Measurements from ENCODE around the gene SHMT1. TPM values are rescaled to one million over a fixed set of nuclear protein-coding genes. Genes with fewer than 3 reads are reported as not detected.

The SHMT1 gene
- total and polyA plus RNA-seq, 2 donors from 2014 or later: 162 to 241 TPM

DNA sequence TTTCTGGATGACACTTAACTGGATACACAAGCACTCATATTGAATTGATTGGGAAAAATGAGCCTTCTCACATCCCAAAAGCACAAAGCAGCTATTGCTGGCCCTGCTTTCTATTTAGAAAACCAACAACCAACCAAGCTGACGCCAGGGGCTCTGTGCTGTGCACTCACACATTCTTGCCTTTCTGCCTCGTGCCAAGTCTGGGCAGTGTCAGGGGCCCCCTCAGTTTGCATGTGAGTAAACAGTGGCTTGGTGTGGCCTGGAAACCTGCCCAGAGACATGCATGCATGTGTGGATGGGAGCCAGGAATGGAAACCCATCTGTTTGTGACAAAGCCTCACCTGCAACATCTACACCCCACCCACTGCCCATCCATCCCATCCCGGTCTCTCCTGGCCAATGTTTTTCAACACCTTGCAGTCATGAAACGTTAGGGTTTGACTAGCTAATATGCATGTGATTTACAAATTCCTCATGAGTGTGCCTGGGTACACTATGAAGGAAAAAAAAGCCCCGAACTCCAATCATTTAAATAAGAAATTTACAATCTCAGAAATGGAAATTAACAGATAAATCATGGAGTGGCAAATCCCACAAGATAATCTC lies 82.5 kb downstream of the SHMT1 start:
- H3K27me3 ChIP-seq (ENCODE audit: control insufficient read depth, insufficient read depth, low read length): no peaks in the 10 kb centered on the region
- DNase-seq (no peak), FAIRE-seq (no peak)
- no peak overlapping the region for H3K9ac ChIP-seq (ENCODE audit: low read length in 3 of 3)
- no peak overlapping the region for H3K4me3 ChIP-seq (ENCODE audit: low read length in 3 of 3)
- TF ChIP-seq, protein P1, sequence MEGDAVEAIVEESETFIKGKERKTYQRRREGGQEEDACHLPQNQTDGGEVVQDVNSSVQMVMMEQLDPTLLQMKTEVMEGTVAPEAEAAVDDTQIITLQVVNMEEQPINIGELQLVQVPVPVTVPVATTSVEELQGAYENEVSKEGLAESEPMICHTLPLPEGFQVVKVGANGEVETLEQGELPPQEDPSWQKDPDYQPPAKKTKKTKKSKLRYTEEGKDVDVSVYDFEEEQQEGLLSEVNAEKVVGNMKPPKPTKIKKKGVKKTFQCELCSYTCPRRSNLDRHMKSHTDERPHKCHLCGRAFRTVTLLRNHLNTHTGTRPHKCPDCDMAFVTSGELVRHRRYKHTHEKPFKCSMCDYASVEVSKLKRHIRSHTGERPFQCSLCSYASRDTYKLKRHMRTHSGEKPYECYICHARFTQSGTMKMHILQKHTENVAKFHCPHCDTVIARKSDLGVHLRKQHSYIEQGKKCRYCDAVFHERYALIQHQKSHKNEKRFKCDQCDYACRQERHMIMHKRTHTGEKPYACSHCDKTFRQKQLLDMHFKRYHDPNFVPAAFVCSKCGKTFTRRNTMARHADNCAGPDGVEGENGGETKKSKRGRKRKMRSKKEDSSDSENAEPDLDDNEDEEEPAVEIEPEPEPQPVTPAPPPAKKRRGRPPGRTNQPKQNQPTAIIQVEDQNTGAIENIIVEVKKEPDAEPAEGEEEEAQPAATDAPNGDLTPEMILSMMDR (IDR thresholded peaks at IDR 0.05; ENCODE audit: borderline replicate concordance, extremely low read depth, insufficient read depth): no peak
- H3K9me3 ChIP-seq (ENCODE audit: control insufficient read depth in 2 of 3, insufficient read depth in 1 of 3, low read length in 3 of 3): no peaks in the 10 kb centered on the region
- H3K4me1 ChIP-seq (ENCODE audit: control insufficient read depth in 2 of 3, insufficient read depth in 2 of 3, low read depth in 1 of 3, low read length in 3 of 3): no peaks in the 10 kb centered on the region
- no peak overlapping the region for H3K27ac ChIP-seq (ENCODE audit: low read depth in 2 of 2, low read length in 2 of 2)
- H3K36me3 ChIP-seq (ENCODE audit: control insufficient read depth in 2 of 3, insufficient read depth in 3 of 3, low read length in 3 of 3): peaks cover 5 to 51% (median 43%) of the 10 kb centered on the region in 3 donors
- intact Hi-C loops (cut with DNase I): no loop called here

DNA sequence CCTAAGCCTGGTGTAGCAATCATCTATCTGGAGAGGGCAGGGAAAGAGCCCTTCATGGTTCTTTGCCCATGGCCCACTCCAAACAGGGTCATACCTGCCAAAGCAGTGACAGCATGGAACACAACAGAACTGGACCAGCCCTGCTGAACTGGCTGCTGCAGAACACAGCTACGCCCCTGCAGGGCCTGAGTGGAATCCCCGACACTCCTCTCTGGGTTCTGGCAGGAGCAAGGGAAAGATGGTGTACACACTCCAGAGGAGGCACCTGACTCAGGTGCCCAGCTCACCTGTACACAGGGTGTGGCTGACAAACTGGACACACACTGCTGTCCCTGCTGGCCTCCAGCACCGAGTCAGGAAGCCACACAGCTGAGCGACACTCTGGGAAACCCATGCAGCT lies 83.1 kb downstream of the SHMT1 start:
- TF ChIP-seq, protein P1 (IDR thresholded peaks at IDR 0.05; ENCODE audit: borderline replicate concordance, extremely low read depth, insufficient read depth): no peak
- FAIRE-seq (no peak), DNase-seq (no peak)
- no peaks in the 10 kb centered on the region for H3K9me3 ChIP-seq (ENCODE audit: control insufficient read depth in 2 of 3, insufficient read depth in 1 of 3, low read length in 3 of 3)
- H3K4me3 ChIP-seq (ENCODE audit: low read length in 3 of 3): no peak overlapping the region
- no peak overlapping the region for H3K27ac ChIP-seq (ENCODE audit: low read depth in 2 of 2, low read length in 2 of 2)
- no peak overlapping the region for H3K9ac ChIP-seq (ENCODE audit: low read length in 3 of 3)
- H3K27me3 ChIP-seq (ENCODE audit: control insufficient read depth, insufficient read depth, low read length): no peaks in the 10 kb centered on the region
- H3K4me1 ChIP-seq (ENCODE audit: control insufficient read depth in 2 of 3, insufficient read depth in 2 of 3, low read depth in 1 of 3, low read length in 3 of 3): no peaks in the 10 kb centered on the region
- intact Hi-C loops (cut with DNase I): no loop called here
- peaks cover 5 to 46% (median 38%) of the 10 kb centered on the region in 3 donors for H3K36me3 ChIP-seq (ENCODE audit: control insufficient read depth in 2 of 3, insufficient read depth in 3 of 3, low read length in 3 of 3)

- Histone ChIP-seq H3K4me1 (ENCODE audit: control insufficient read depth in 2 of 3, insufficient read depth in 2 of 3, low read depth in 1 of 3, low read length in 3 of 3) (no peaks in the 10 kb centered on the region), H3K9ac (ENCODE audit: low read length in 3 of 3) (no peak overlapping the region), H3K27ac (ENCODE audit: low read depth in 2 of 2, low read length in 2 of 2) (no peak overlapping the region), H3K4me3 (ENCODE audit: low read length in 3 of 3) (no peak overlapping the region), H3K36me3 (ENCODE audit: control insufficient read depth in 2 of 3, insufficient read depth in 3 of 3, low read length in 3 of 3) (peaks cover 5 to 46% (median 33%) of the 10 kb centered on the region in 3 donors), H3K9me3 (ENCODE audit: control insufficient read depth in 2 of 3, insufficient read depth in 1 of 3, low read length in 3 of 3) (no peaks in the 10 kb centered on the region), H3K27me3 (ENCODE audit: control insufficient read depth, insufficient read depth, low read length) (no peaks in the 10 kb centered on the region)
- TF ChIP-seq, protein P1 (IDR thresholded peaks at IDR 0.05; ENCODE audit: borderline replicate concordance, extremely low read depth, insufficient read depth): no peak
- FAIRE-seq (no peak), DNase-seq (no peak)
- intact Hi-C loops (cut with DNase I): no loop called here
These were observed 84.5 kb downstream of the SHMT1 start for GRCh38 chr17:18278867-18279266.

Small RNA genes lying within 50 kb of the gene (microRNA-seq; reads per million reads assigned to microRNA genes)
- not detected for gene MIR6778

Other genes starting within 250 kb of the SHMT1 start
- 94.4 TPM for gene ALKBH5, start 179.7 kb downstream of the SHMT1 start, total RNA-seq
- gene ALKBH5, start 179.7 kb downstream of the SHMT1 start, polyA plus RNA-seq (ENCODE audit: insufficient read depth, low read depth, low replicate concordance): 67.1 TPM
- 13.7 TPM for gene LLGL1, start 137.9 kb downstream of the SHMT1 start, total RNA-seq
- 8.0 TPM for gene LLGL1, start 137.9 kb downstream of the SHMT1 start, polyA plus RNA-seq (ENCODE audit: insufficient read depth, low read depth, low replicate concordance)
- gene FLII, start 104.8 kb downstream of the SHMT1 start, total RNA-seq: 301 TPM
- gene FLII, start 104.8 kb downstream of the SHMT1 start, polyA plus RNA-seq (ENCODE audit: insufficient read depth, low read depth, low replicate concordance): 139 TPM
- 25.3 TPM for gene MIEF2, start 102.9 kb downstream of the SHMT1 start, total RNA-seq
- gene MIEF2, start 102.9 kb downstream of the SHMT1 start, polyA plus RNA-seq (ENCODE audit: insufficient read depth, low read depth, low replicate concordance): 19.3 TPM
- 30.3 TPM for gene TOP3A, start 48.6 kb downstream of the SHMT1 start, total RNA-seq
- 7.9 TPM for gene TOP3A, start 48.6 kb downstream of the SHMT1 start, polyA plus RNA-seq (ENCODE audit: insufficient read depth, low read depth, low replicate concordance)
- 22.4 TPM for gene SMCR8, start 48.3 kb downstream of the SHMT1 start, total RNA-seq
- 3.1 TPM for gene SMCR8, start 48.3 kb downstream of the SHMT1 start, polyA plus RNA-seq (ENCODE audit: insufficient read depth, low read depth, low replicate concordance)
- 1.2 TPM for gene EVPLL, start 14.2 kb upstream of the SHMT1 start, total RNA-seq
- gene EVPLL, start 14.2 kb upstream of the SHMT1 start, polyA plus RNA-seq (ENCODE audit: insufficient read depth, low read depth, low replicate concordance): 0.82 TPM
- not detected for gene LGALS9C, start 113.2 kb upstream of the SHMT1 start, total RNA-seq
- gene LGALS9C, start 113.2 kb upstream of the SHMT1 start, polyA plus RNA-seq (ENCODE audit: insufficient read depth, low read depth, low replicate concordance): not detected

Measured in kidney (tissue), 14 donors.